ENCODE data around the gene CACNA2D3. TPM values are rescaled to one million over a fixed set of nuclear protein-coding genes. Genes with fewer than 3 reads are reported as not detected.

The CACNA2D3 gene
- total RNA-seq, 1 donor from 2014 or later = 21.2 TPM

GRCh38 chr3:54835701-54836100 is 713.3 kb downstream of the CACNA2D3 start:
- Histone ChIP-seq H3K9me3 (replicated peaks) (peaks cover 5% of the 10 kb centered on the region), H3K27ac (replicated peaks) (no peak overlapping the region), H3K36me3 (no peaks in the 10 kb centered on the region), H3K4me1 (no peaks in the 10 kb centered on the region), H3K4me3 (no peak overlapping the region), H3K27me3 (ENCODE audit: low read depth) (no peaks in the 10 kb centered on the region)
- no peak for DNase-seq
- no peak for TF ChIP-seq CTCF (IDR thresholded peaks at IDR 0.05; ENCODE audit: borderline replicate concordance)
- intact Hi-C loops (cut with micrococcal nuclease) = no loop called here

GRCh38 chr3:54836871-54837270 is 714.5 kb downstream of the CACNA2D3 start:
- DNase-seq = no peak
- intact Hi-C loops (cut with micrococcal nuclease) = no loop called here

GRCh38 chr3:54837964-54838363 is 715.6 kb downstream of the CACNA2D3 start:
- Histone ChIP-seq H3K4me1 (no peaks in the 10 kb centered on the region), H3K9me3 (replicated peaks) (no peaks in the 10 kb centered on the region), H3K4me3 (no peak overlapping the region), H3K27me3 (ENCODE audit: low read depth) (no peaks in the 10 kb centered on the region), H3K36me3 (no peaks in the 10 kb centered on the region), H3K27ac (replicated peaks) (no peak overlapping the region)
- intact Hi-C loops (cut with micrococcal nuclease) = no loop called here
- TF ChIP-seq CTCF (IDR thresholded peaks at IDR 0.05; ENCODE audit: borderline replicate concordance) = no peak
- no peak for DNase-seq

More at GRCh38 chr3:54836871-54837270, 714.5 kb downstream of the CACNA2D3 start:
- H3K36me3 ChIP-seq = no peaks in the 10 kb centered on the region
- H3K4me3 ChIP-seq = no peak overlapping the region
- no peaks in the 10 kb centered on the region for H3K4me1 ChIP-seq
- H3K27me3 ChIP-seq (ENCODE audit: low read depth) = no peaks in the 10 kb centered on the region
- no peaks in the 10 kb centered on the region for H3K9me3 ChIP-seq (replicated peaks)
- H3K27ac ChIP-seq (replicated peaks) = no peak overlapping the region
- no peak for TF ChIP-seq CTCF (IDR thresholded peaks at IDR 0.05; ENCODE audit: borderline replicate concordance)

- Histone ChIP-seq H3K4me3 (no peak overlapping the region), H3K4me1 (no peaks in the 10 kb centered on the region), H3K27ac (replicated peaks) (no peak overlapping the region), H3K36me3 (no peaks in the 10 kb centered on the region), H3K27me3 (ENCODE audit: low read depth) (no peaks in the 10 kb centered on the region), H3K9me3 (replicated peaks) (no peaks in the 10 kb centered on the region)
- DNase-seq = no peak
- intact Hi-C loops (cut with micrococcal nuclease) = no loop called here
- no peak for TF ChIP-seq CTCF (IDR thresholded peaks at IDR 0.05; ENCODE audit: borderline replicate concordance)
Measured at GRCh38 chr3:54841471-54841870, 719.1 kb downstream of the CACNA2D3 start.

GRCh38 chr3:54843352-54843751 is 721.0 kb downstream of the CACNA2D3 start:
- intact Hi-C loops (cut with micrococcal nuclease) = no loop called here

More at GRCh38 chr3:54843352-54843751, 721.0 kb downstream of the CACNA2D3 start:
- Histone ChIP-seq H3K4me1 (no peaks in the 10 kb centered on the region), H3K27ac (replicated peaks) (no peak overlapping the region), H3K36me3 (no peaks in the 10 kb centered on the region), H3K9me3 (replicated peaks) (no peaks in the 10 kb centered on the region), H3K27me3 (ENCODE audit: low read depth) (peaks cover 6% of the 10 kb centered on the region), H3K4me3 (no peak overlapping the region)
- TF ChIP-seq CTCF (IDR thresholded peaks at IDR 0.05; ENCODE audit: borderline replicate concordance) = no peak
- DNase-seq = no peak
